ENCODE results near the gene MYOCD. TPM values are rescaled to one million over a fixed set of nuclear protein-coding genes. Genes with fewer than 3 reads are reported as not detected.

The MYOCD gene
- total and polyA plus RNA-seq, 2 experiments from 2014 or later: 2.2 to 8.4 TPM

- Histone ChIP-seq H3K27ac (no peak overlapping the region), H3K4me2 (no peak overlapping the region), H3K79me2 (no peaks in the 10 kb centered on the region), H4K20me1 (ENCODE audit: insufficient read depth, poor library complexity, severe bottlenecking) (no peaks in the 10 kb centered on the region), H3K9me3 (ENCODE audit: low read depth) (no peaks in the 10 kb centered on the region), H3K36me3 (replicated peaks; ENCODE audit: insufficient read depth, low read depth) (no peaks in the 10 kb centered on the region), H3K27me3 (no peaks in the 10 kb centered on the region), H3K4me3 (no peak overlapping the region), H2AFZ (no peak overlapping the region), H3K4me1 (ENCODE audit: insufficient read depth) (peaks cover 6% of the 10 kb centered on the region), H3K9me2 (replicated peaks; ENCODE audit: insufficient read depth) (no peaks in the 10 kb centered on the region)
- TF ChIP-seq EZH2 (IDR thresholded peaks at IDR 0.05; ENCODE audit: borderline replicate concordance) (no peak), EZH2phosphoT487 (IDR thresholded peaks at IDR 0.05; ENCODE audit: low read depth, severe bottlenecking, unreplicated experiment) (no peak), CTCF (IDR thresholded peaks at IDR 0.05; ENCODE audit: poor library complexity) (no peak)
- 65% methylated on average over 7 of the region's 7 CpGs for WGBS (ENCODE audit: low lambda C conversion rate, missing lambda C conversion rate)
- peak; percentile 27 for DNase-seq (ENCODE audit: low spot score)
Observed at GRCh38 chr17:12745486-12745885, 79.8 kb downstream of the MYOCD start.

GRCh38 chr17:12756786-12757185 is 91.1 kb downstream of the MYOCD start:
- no peaks in the 10 kb centered on the region for H3K36me3 ChIP-seq (replicated peaks; ENCODE audit: insufficient read depth, low read depth)
- no peak overlapping the region for H3K4me2 ChIP-seq
- H2AFZ ChIP-seq: no peak overlapping the region
- no peak overlapping the region for H3K4me3 ChIP-seq
- no peaks in the 10 kb centered on the region for H3K4me1 ChIP-seq (ENCODE audit: insufficient read depth)
- DNase-seq (ENCODE audit: low spot score): no peak
- H3K9me2 ChIP-seq (replicated peaks; ENCODE audit: insufficient read depth): no peaks in the 10 kb centered on the region
- H4K20me1 ChIP-seq (ENCODE audit: insufficient read depth, poor library complexity, severe bottlenecking): no peaks in the 10 kb centered on the region
- no peaks in the 10 kb centered on the region for H3K79me2 ChIP-seq
- H3K9me3 ChIP-seq (ENCODE audit: low read depth): no peaks in the 10 kb centered on the region
- no peak overlapping the region for H3K27ac ChIP-seq
- no peaks in the 10 kb centered on the region for H3K27me3 ChIP-seq
- TF ChIP-seq EZH2phosphoT487 (IDR thresholded peaks at IDR 0.05; ENCODE audit: low read depth, severe bottlenecking, unreplicated experiment) (no peak), EZH2 (IDR thresholded peaks at IDR 0.05; ENCODE audit: borderline replicate concordance) (no peak), CTCF (IDR thresholded peaks at IDR 0.05; ENCODE audit: poor library complexity) (no peak)

- no peaks in the 10 kb centered on the region for H3K9me3 ChIP-seq (ENCODE audit: low read depth)
- no peaks in the 10 kb centered on the region for H4K20me1 ChIP-seq (ENCODE audit: insufficient read depth, poor library complexity, severe bottlenecking)
- H3K27me3 ChIP-seq: no peaks in the 10 kb centered on the region
- 45% methylated on average over 2 of the region's 2 CpGs for WGBS (ENCODE audit: low lambda C conversion rate, missing lambda C conversion rate)
- H3K27ac ChIP-seq: no peak overlapping the region
- H2AFZ ChIP-seq: no peak overlapping the region
- TF ChIP-seq EZH2 (IDR thresholded peaks at IDR 0.05; ENCODE audit: borderline replicate concordance): no peak
- TF ChIP-seq CTCF (IDR thresholded peaks at IDR 0.05; ENCODE audit: poor library complexity): no peak
- no peak for TF ChIP-seq EZH2phosphoT487 (IDR thresholded peaks at IDR 0.05; ENCODE audit: low read depth, severe bottlenecking, unreplicated experiment)
- H3K9me2 ChIP-seq (replicated peaks; ENCODE audit: insufficient read depth): no peaks in the 10 kb centered on the region
- no peaks in the 10 kb centered on the region for H3K36me3 ChIP-seq (replicated peaks; ENCODE audit: insufficient read depth, low read depth)
- DNase-seq (ENCODE audit: low spot score): no peak
- no peaks in the 10 kb centered on the region for H3K4me1 ChIP-seq (ENCODE audit: insufficient read depth)
- no peaks in the 10 kb centered on the region for H3K79me2 ChIP-seq
- no peak overlapping the region for H3K4me2 ChIP-seq
- H3K4me3 ChIP-seq: no peak overlapping the region
Observed at GRCh38 chr17:12759090-12759489, 93.4 kb downstream of the MYOCD start.

DNA sequence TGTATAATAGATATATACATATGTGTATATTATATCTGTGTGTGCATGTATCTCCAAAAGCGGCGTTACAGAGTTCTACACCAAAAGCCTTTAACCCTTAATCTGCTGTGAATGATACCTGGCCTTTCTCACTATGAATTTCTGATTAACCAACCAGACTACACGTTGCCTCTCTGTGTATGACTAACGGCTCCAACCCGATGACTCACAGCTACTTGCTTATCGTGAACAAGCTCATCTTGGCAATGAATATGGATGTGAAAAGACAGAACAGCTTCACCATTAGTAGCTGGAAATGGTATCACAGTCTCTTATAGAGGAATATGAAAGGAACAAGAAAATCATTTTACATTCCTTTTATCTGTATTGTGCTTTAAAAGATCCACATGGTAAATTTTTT is 99.9 kb downstream of the MYOCD start:
- H2AFZ ChIP-seq: no peak overlapping the region
- H3K9me2 ChIP-seq (replicated peaks; ENCODE audit: insufficient read depth): no peaks in the 10 kb centered on the region
- H3K79me2 ChIP-seq: no peaks in the 10 kb centered on the region
- H4K20me1 ChIP-seq (ENCODE audit: insufficient read depth, poor library complexity, severe bottlenecking): no peaks in the 10 kb centered on the region
- no peaks in the 10 kb centered on the region for H3K9me3 ChIP-seq (ENCODE audit: low read depth)
- no peak overlapping the region for H3K4me3 ChIP-seq
- H3K4me1 ChIP-seq (ENCODE audit: insufficient read depth): no peaks in the 10 kb centered on the region
- H3K36me3 ChIP-seq (replicated peaks; ENCODE audit: insufficient read depth, low read depth): no peaks in the 10 kb centered on the region
- no peak overlapping the region for H3K4me2 ChIP-seq
- DNase-seq (ENCODE audit: low spot score): peak; percentile 75
- TF ChIP-seq CTCF (IDR thresholded peaks at IDR 0.05; ENCODE audit: poor library complexity): no peak
- no peak for TF ChIP-seq EZH2 (IDR thresholded peaks at IDR 0.05; ENCODE audit: borderline replicate concordance)
- no peak for TF ChIP-seq EZH2phosphoT487 (IDR thresholded peaks at IDR 0.05; ENCODE audit: low read depth, severe bottlenecking, unreplicated experiment)
- H3K27ac ChIP-seq: no peak overlapping the region
- WGBS (ENCODE audit: low lambda C conversion rate, missing lambda C conversion rate): 42% methylated on average over 6 of the region's 6 CpGs
- H3K27me3 ChIP-seq: peaks cover 4% of the 10 kb centered on the region
